SK-N-SH treated with all-trans-retinoic acid at 6 μM for 48 hours (cell line): ENCODE results near the gene MAPK7.

Experiments
- ATAC-seq: fragments of 200-7000 bp; cut with Tn5 transposase; 3 replicates; pipeline ENCODE4 v1.9.1; 2020; ENCODE audit warnings: mild to moderate bottlenecking, moderate library complexity
- ARNTL ChIP-seq: fragments of 450-650 bp; formaldehyde crosslinking; IDR thresholded peaks from 2 replicates; pipeline ENCODE4 v1.5.0; 2020; ENCODE audit warnings: low read depth, mild to moderate bottlenecking, moderate library complexity, borderline replicate concordance
- BACH2 ChIP-seq: fragments of 250-450 bp; sonication (Bioruptor Pico); IDR thresholded peaks from 2 replicates; pipeline ENCODE4 v1.9.0; 2021; ENCODE audit warnings: mild to moderate bottlenecking, borderline replicate concordance
- CREB5 ChIP-seq: fragments of 250-450 bp; sonication (Bioruptor Pico); IDR thresholded peaks from 2 replicates; pipeline ENCODE4 v1.5.1; 2020; ENCODE audit warnings: low read depth, mild to moderate bottlenecking, moderate library complexity
- CSDC2 ChIP-seq: fragments of 250-450 bp; sonication (Bioruptor Pico); IDR thresholded peaks from 2 replicates; pipeline ENCODE4 v1.5.0; 2020; ENCODE audit warnings: mild to moderate bottlenecking, moderate library complexity
- ESRRG ChIP-seq: fragments of 250-450 bp; sonication (Bioruptor Pico); IDR thresholded peaks from 2 replicates; pipeline ENCODE4 v1.6.1; 2021; ENCODE audit warnings: mild to moderate bottlenecking
- GLIS3 ChIP-seq: fragments of 250-450 bp; sonication (Bioruptor Pico); IDR thresholded peaks from 2 replicates; pipeline ENCODE4 v1.5.0; 2020; ENCODE audit warnings: mild to moderate bottlenecking, moderate library complexity
- ISL1 ChIP-seq: fragments of 250-450 bp; sonication (Bioruptor Pico); IDR thresholded peaks from 2 replicates; pipeline ENCODE4 v2.1.2; 2022; ENCODE audit warnings: mild to moderate bottlenecking, moderate library complexity
- OSR1 ChIP-seq: fragments of 250-450 bp; sonication (Bioruptor Pico); IDR thresholded peaks from 2 replicates; pipeline ENCODE4 v1.8.0; 2022; ENCODE audit warnings: moderate library complexity, mild to moderate bottlenecking, inconsistent platforms
- POU6F1 ChIP-seq: fragments of 250-450 bp; sonication (Bioruptor Pico); IDR thresholded peaks from 2 replicates; pipeline ENCODE4 v1.8.0; 2021; ENCODE audit warnings: low read depth, mild to moderate bottlenecking, moderate library complexity, borderline replicate concordance
- PPARA ChIP-seq: fragments of 250-450 bp; sonication (Bioruptor Pico); IDR thresholded peaks from 2 replicates; pipeline ENCODE4 v1.5.0; 2020; ENCODE audit warnings: mild to moderate bottlenecking, borderline replicate concordance
- RARB ChIP-seq: fragments of 250-450 bp; sonication (Bioruptor Pico); IDR thresholded peaks from 2 replicates; pipeline ENCODE4 v1.8.0; 2021; ENCODE audit warnings: mild to moderate bottlenecking, moderate library complexity
- SNAI2 ChIP-seq: fragments of 250-450 bp; sonication (Bioruptor Pico); IDR thresholded peaks from 2 replicates; pipeline ENCODE4 v1.5.0; 2020; ENCODE audit warnings: mild to moderate bottlenecking, moderate library complexity
- TOX ChIP-seq: fragments of 250-450 bp; sonication (Bioruptor Pico); IDR thresholded peaks from 2 replicates; pipeline ENCODE4 v1.8.0; 2021; ENCODE audit warnings: mild to moderate bottlenecking, moderate library complexity, borderline replicate concordance
- ZC3H10 ChIP-seq: fragments of 250-450 bp; sonication (Bioruptor Pico); IDR thresholded peaks from 2 replicates; pipeline ENCODE4 v1.5.1; 2021; ENCODE audit warnings: mild to moderate bottlenecking, moderate library complexity
- ZFP3 ChIP-seq: fragments of 250-450 bp; sonication (Bioruptor Pico); IDR thresholded peaks from 2 replicates; pipeline ENCODE4 v1.5.0; 2020; ENCODE audit warnings: mild to moderate bottlenecking, moderate library complexity
- ZFP30 ChIP-seq: fragments of 450-650 bp; formaldehyde crosslinking; IDR thresholded peaks from 2 replicates; pipeline ENCODE4 v1.5.0; 2022; ENCODE audit warnings: mild to moderate bottlenecking, moderate library complexity
- ZNF565 ChIP-seq: fragments of 450-650 bp; formaldehyde crosslinking; conservative IDR thresholded peaks from 2 replicates; pipeline ENCODE4 v1.5.0; 2020; ENCODE audit warnings: low read depth, mild to moderate bottlenecking, moderate library complexity
- ZNF70 ChIP-seq: fragments of 450-650 bp; formaldehyde crosslinking; IDR thresholded peaks from 2 replicates; pipeline ENCODE4 v1.5.0; 2020; ENCODE audit warnings: mild to moderate bottlenecking, moderate library complexity
- ZNF8 ChIP-seq: fragments of 450-650 bp; formaldehyde crosslinking; IDR thresholded peaks from 2 replicates; pipeline ENCODE4 v1.5.0; 2020; ENCODE audit warnings: mild to moderate bottlenecking, moderate library complexity
- TF ChIP-seq, protein P1 (sequence below): fragments of 250-450 bp; sonication (Bioruptor Pico); IDR thresholded peaks from 2 replicates; pipeline ENCODE4 v1.5.0; 2020; ENCODE audit warnings: mild to moderate bottlenecking, moderate library complexity
- TF ChIP-seq, protein P2 (sequence below): fragments of 250-450 bp; sonication (Bioruptor Pico); IDR thresholded peaks from 2 replicates; pipeline ENCODE4 v1.5.1; 2021; ENCODE audit warnings: mild to moderate bottlenecking, moderate library complexity

The MAPK7 gene

DNA sequence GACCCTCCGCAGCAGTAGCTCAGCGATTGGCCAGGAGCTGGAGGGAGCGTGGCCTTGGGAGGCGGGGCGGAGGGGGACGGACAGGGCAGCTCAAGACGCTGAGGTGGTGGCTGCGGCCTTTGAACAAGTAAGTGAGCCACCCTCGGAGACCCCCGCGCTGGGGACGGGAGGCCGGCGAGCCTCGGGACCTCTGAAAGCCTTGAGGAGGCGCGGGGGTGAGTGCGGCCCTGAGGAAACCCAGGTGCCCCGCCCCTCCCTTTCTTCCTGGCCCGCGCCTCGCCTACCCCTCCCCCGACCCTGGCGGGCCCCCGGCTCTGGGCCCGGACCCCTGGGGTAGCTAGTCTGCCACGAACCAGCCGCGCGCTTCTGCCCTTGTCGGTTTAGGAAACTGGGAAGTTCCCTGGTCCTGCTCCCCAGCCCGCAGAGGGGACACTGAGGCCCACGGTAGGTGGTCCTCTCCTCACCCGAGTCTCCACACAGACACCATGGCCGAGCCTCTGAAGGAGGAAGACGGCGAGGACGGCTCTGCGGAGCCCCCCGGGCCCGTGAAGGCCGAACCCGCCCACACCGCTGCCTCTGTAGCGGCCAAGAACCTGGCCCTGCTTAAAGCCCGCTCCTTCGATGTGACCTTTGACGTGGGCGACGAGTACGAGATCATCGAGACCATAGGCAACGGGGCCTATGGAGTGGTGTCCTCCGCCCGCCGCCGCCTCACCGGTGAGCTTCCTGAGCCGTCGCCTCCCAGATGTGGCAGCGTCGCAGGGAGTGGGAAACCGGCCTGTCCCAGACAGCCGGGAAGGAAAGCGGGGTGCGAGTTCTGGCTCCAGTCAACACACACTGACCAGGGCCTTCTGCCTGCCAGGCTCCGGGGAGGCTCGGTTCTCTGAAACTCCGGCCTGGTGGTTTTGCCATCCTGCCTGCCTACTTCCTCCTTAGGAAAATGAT, at the start of gene MAPK7:
Gene MAPK7 (plus strand): TSS at position 83 of the 945 bp plus-strand sequence. CDS start 403 bp downstream, at position 486.
- peak; percentile 1 for ATAC-seq
- TF ChIP-seq POU6F1 (CRISPR knock-in tag): no peak
- no peak for TF ChIP-seq ARNTL (CRISPR knock-in tag)
- no peak for TF ChIP-seq ISL1 (CRISPR knock-in tag)

- no peak for ATAC-seq
Measured at GRCh38 chr17:19329136-19329535, 49.2 kb upstream of the MAPK7 start.

GRCh38 chr17:19329839-19330238, 48.5 kb upstream of the MAPK7 start:
- TF ChIP-seq CSDC2 (CRISPR knock-in tag) (no peak), TOX (CRISPR knock-in tag) (no peak), ARNTL (CRISPR knock-in tag) (no peak)
- no peak for ATAC-seq

More at GRCh38 chr17:19329136-19329535, 49.2 kb upstream of the MAPK7 start:
- no peak for TF ChIP-seq ZFP30 (CRISPR knock-in tag)
- no peak for TF ChIP-seq CSDC2 (CRISPR knock-in tag)
- no peak for TF ChIP-seq ZC3H10 (CRISPR knock-in tag)
- TF ChIP-seq, protein P1, sequence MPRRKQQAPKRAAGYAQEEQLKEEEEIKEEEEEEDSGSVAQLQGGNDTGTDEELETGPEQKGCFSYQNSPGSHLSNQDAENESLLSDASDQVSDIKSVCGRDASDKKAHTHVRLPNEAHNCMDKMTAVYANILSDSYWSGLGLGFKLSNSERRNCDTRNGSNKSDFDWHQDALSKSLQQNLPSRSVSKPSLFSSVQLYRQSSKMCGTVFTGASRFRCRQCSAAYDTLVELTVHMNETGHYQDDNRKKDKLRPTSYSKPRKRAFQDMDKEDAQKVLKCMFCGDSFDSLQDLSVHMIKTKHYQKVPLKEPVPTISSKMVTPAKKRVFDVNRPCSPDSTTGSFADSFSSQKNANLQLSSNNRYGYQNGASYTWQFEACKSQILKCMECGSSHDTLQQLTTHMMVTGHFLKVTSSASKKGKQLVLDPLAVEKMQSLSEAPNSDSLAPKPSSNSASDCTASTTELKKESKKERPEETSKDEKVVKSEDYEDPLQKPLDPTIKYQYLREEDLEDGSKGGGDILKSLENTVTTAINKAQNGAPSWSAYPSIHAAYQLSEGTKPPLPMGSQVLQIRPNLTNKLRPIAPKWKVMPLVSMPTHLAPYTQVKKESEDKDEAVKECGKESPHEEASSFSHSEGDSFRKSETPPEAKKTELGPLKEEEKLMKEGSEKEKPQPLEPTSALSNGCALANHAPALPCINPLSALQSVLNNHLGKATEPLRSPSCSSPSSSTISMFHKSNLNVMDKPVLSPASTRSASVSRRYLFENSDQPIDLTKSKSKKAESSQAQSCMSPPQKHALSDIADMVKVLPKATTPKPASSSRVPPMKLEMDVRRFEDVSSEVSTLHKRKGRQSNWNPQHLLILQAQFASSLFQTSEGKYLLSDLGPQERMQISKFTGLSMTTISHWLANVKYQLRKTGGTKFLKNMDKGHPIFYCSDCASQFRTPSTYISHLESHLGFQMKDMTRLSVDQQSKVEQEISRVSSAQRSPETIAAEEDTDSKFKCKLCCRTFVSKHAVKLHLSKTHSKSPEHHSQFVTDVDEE (CRISPR knock-in tag): no peak
- TF ChIP-seq SNAI2 (CRISPR knock-in tag): no peak
- no peak for TF ChIP-seq GLIS3 (CRISPR knock-in tag)
- TF ChIP-seq ARNTL (CRISPR knock-in tag): no peak

- TF ChIP-seq, protein P1 (CRISPR knock-in tag): no peak
- TF ChIP-seq BACH2: no peak
- no peak for TF ChIP-seq ESRRG
- no peak for TF ChIP-seq RARB (CRISPR knock-in tag)
- TF ChIP-seq ARNTL (CRISPR knock-in tag): no peak
- TF ChIP-seq CSDC2 (CRISPR knock-in tag): no peak
- no peak for TF ChIP-seq OSR1 (CRISPR knock-in tag)
- TF ChIP-seq ZNF565: no peak
- TF ChIP-seq ZFP3 (CRISPR knock-in tag): no peak
- no peak for TF ChIP-seq POU6F1 (CRISPR knock-in tag)
- TF ChIP-seq, protein P2, sequence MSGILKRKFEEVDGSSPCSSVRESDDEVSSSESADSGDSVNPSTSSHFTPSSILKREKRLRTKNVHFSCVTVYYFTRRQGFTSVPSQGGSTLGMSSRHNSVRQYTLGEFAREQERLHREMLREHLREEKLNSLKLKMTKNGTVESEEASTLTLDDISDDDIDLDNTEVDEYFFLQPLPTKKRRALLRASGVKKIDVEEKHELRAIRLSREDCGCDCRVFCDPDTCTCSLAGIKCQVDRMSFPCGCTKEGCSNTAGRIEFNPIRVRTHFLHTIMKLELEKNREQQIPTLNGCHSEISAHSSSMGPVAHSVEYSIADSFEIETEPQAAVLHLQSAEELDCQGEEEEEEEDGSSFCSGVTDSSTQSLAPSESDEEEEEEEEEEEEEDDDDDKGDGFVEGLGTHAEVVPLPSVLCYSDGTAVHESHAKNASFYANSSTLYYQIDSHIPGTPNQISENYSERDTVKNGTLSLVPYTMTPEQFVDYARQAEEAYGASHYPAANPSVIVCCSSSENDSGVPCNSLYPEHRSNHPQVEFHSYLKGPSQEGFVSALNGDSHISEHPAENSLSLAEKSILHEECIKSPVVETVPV (CRISPR knock-in tag): no peak
- no peak for TF ChIP-seq CREB5 (CRISPR knock-in tag)
- TF ChIP-seq PPARA (CRISPR knock-in tag): no peak
- TF ChIP-seq ZNF70 (CRISPR knock-in tag): no peak
- TF ChIP-seq ZNF8: no peak
- TF ChIP-seq ISL1 (CRISPR knock-in tag): no peak
- no peak for ATAC-seq
Measured at GRCh38 chr17:19330271-19330670, 48.0 kb upstream of the MAPK7 start.
